GM21528 (cell line): ENCODE data around the gene MYO15A.

Experiments
- ATAC-seq: cut with Tn5 transposase; IDR thresholded peaks from one replicate; pipeline ENCODE4 v1.9.1; 2021; ENCODE audit warnings: mild to moderate bottlenecking, moderate library complexity; ENCODE audit not compliant: unreplicated experiment, low FRiP score

Gene MYO15A

GRCh38 chr17:18182110-18182977, 73.8 kb downstream of the MYO15A start:
- no peak for ATAC-seq

- ATAC-seq: peak; percentile 38
Measured at GRCh38 chr17:18182978-18183333, 74.4 kb downstream of the MYO15A start.

- ATAC-seq: peak; percentile 84
Measured at GRCh38 chr17:18183334-18184142, 75.0 kb downstream of the MYO15A start, which contains the start of gene ALKBH5. Gene ALKBH5 (plus strand): TSS chr17:18183828. CDS start chr17:18184244, 416 bp downstream.

- ATAC-seq: peak; percentile 3
Measured at GRCh38 chr17:18184143-18185031, 75.8 kb downstream of the MYO15A start.

GRCh38 chr17:18185391-18185790, 76.8 kb downstream of the MYO15A start:
- no peak for ATAC-seq

GRCh38 chr17:18185832-18186626, 77.5 kb downstream of the MYO15A start:
- ATAC-seq: no peak

- ATAC-seq: no peak
Measured at GRCh38 chr17:18186627-18186982, 78.0 kb downstream of the MYO15A start.

- no peak for ATAC-seq
Measured at GRCh38 chr17:18187226-18187625, 78.7 kb downstream of the MYO15A start.

GRCh38 chr17:18187821-18188761, 79.5 kb downstream of the MYO15A start:
- no peak for ATAC-seq

GRCh38 chr17:18190628-18191235, 82.2 kb downstream of the MYO15A start:
- no peak for ATAC-seq

GRCh38 chr17:18191236-18191667, 82.7 kb downstream of the MYO15A start:
- no peak for ATAC-seq

- no peak for ATAC-seq
Measured at GRCh38 chr17:18191967-18192366, 83.4 kb downstream of the MYO15A start.

GRCh38 chr17:18194394-18194793, 85.8 kb downstream of the MYO15A start:
- no peak for ATAC-seq

GRCh38 chr17:18194804-18195203, 86.2 kb downstream of the MYO15A start:
- no peak for ATAC-seq

GRCh38 chr17:18195246-18195645, 86.7 kb downstream of the MYO15A start:
- ATAC-seq: no peak

- no peak for ATAC-seq
Measured at GRCh38 chr17:18197535-18198194, 89.1 kb downstream of the MYO15A start.

GRCh38 chr17:18198530-18198929, 90.0 kb downstream of the MYO15A start:
- ATAC-seq: no peak

- ATAC-seq: no peak
Measured at GRCh38 chr17:18201108-18201507, 92.6 kb downstream of the MYO15A start.
